Left lung (tissue), 10 donors: ENCODE data around the gene KRTAP26-1. TPM values are rescaled to one million over a fixed set of nuclear protein-coding genes. Genes with fewer than 3 reads are reported as not detected.

Experiments used
- ATAC-seq: fragments of 200-7000 bp; cut with Tn5 transposase; one replicate; pipeline ENCODE4 v1.9.1; 2020; ENCODE audit warnings: moderate library complexity
- DNase-seq, 4 donors: peaks; one replicate each; pipeline ENCODE4 v3.0.0-alpha.2; 2013 to 2020
- H3K27ac ChIP-seq, 2 donors: fragments of 200-600 bp; sonication (generic) in 1 of 2; one replicate each; pipeline versions ENCODE4 v1.5.0 to v1.8.0; 2020 to 2021
- H3K27me3 ChIP-seq, 2 donors: fragments of 200-600 bp; sonication (generic) in 1 of 2; one replicate each; pipeline versions ENCODE4 v1.5.0 to v1.8.0; 2020 to 2021
- H3K36me3 ChIP-seq, 2 donors: fragments of 200-600 bp; sonication (generic) in 1 of 2; one replicate each; pipeline versions ENCODE4 v1.5.0 to v1.8.0; 2020 to 2021
- H3K4me1 ChIP-seq, 2 donors: fragments of 200-600 bp; one replicate each; pipeline ENCODE4 v1.8.0; 2021
- H3K4me3 ChIP-seq, 2 donors: fragments of 200-600 bp; sonication (generic) in 1 of 2; one replicate each; pipeline versions ENCODE4 v1.5.0 to v1.8.0; 2020 to 2021; ENCODE audit warnings: mild to moderate bottlenecking in 1 of 2
- H3K9me3 ChIP-seq, 2 donors: fragments of 200-600 bp; sonication (generic) in 1 of 2; one replicate each; pipeline versions ENCODE4 v1.5.0 to v1.8.0; 2020 to 2021
- CTCF ChIP-seq, 2 donors: fragments of 200-600 bp; sonication (generic) in 1 of 2; IDR thresholded peaks; one replicate each; pipeline versions ENCODE4 v1.5.0 to v1.8.0; 2021; ENCODE audit warnings: antibody characterized with exemption in 2 of 2
- intact Hi-C, 2 donors: fragments of 100-400 bp; cut with DNase I; formaldehyde crosslinking; loops; one replicate each; pipeline versions ENCODE4 v1.11.2 to v1.14.2; 2022
- polyA plus RNA-seq, 6 donors: library from polyadenylated mRNA; unstranded; fragments of 120-200 nt; gene quantifications; one replicate each; pipeline ENCODE4 v1.2.1, GENCODE V29; 2013; ENCODE audit not compliant: insufficient read length in 6 of 6
- total RNA-seq, 2 donors: library from RNA; stranded (reverse); fragmentation: NEBNext Ultra II Directional; extraction: Animal tissue kit (Norgen Biotek cat#: 25700); gene quantifications; one replicate each; pipeline ENCODE4 v1.2.1, GENCODE V29; 2021
- donor health status: DM: no; HTN: yes; CAD: no.
- donor health status: DM: no; HTN: no; CAD: no.

The KRTAP26-1 gene
- total and polyA plus RNA-seq, 8 donors, result not detected

GRCh38 chr21:30337276-30337744 is 17.2 kb upstream of the KRTAP26-1 start, which contains the start of gene KRTAP27-1:
KRTAP27-1 (minus strand) TSS chr21:30337694; CDS start chr21:30337668, 26 bp downstream.
- intact Hi-C loops, result no loop called here
- H3K27me3 ChIP-seq, result no peaks in the 10 kb centered on the region
- DNase-seq (no peak), ATAC-seq (no peak)
- no peaks in the 10 kb centered on the region for H3K4me1 ChIP-seq
- no peaks in the 10 kb centered on the region for H3K36me3 ChIP-seq
- H3K4me3 ChIP-seq, result no peak within 1 kb of the TSS
- TF ChIP-seq CTCF (IDR thresholded peaks at IDR 0.05), result no peak
- no peaks in the 10 kb centered on the region for H3K9me3 ChIP-seq
- H3K27ac ChIP-seq, result no peak within 1 kb of the TSS

- intact Hi-C loops, result no loop called here
- no peaks in the 10 kb centered on the region for H3K4me1 ChIP-seq
- no peak for ATAC-seq
Observed at GRCh38 chr21:30336596-30336995, 16.5 kb upstream of the KRTAP26-1 start.

GRCh38 chr21:30333736-30334135 is 13.6 kb upstream of the KRTAP26-1 start:
- no peaks in the 10 kb centered on the region for H3K9me3 ChIP-seq
- DNase-seq (no peak), ATAC-seq (no peak)
- H3K4me3 ChIP-seq, result no peak overlapping the region
- no peak for TF ChIP-seq CTCF (IDR thresholded peaks at IDR 0.05)
- no peaks in the 10 kb centered on the region for H3K4me1 ChIP-seq
- no peaks in the 10 kb centered on the region for H3K27me3 ChIP-seq
- no peak overlapping the region for H3K27ac ChIP-seq
- H3K36me3 ChIP-seq, result no peaks in the 10 kb centered on the region
- intact Hi-C loops, result no loop called here

More at GRCh38 chr21:30336596-30336995, 16.5 kb upstream of the KRTAP26-1 start:
- no peak overlapping the region for H3K27ac ChIP-seq
- H3K36me3 ChIP-seq, result no peaks in the 10 kb centered on the region
- H3K9me3 ChIP-seq, result no peaks in the 10 kb centered on the region
- no peak overlapping the region for H3K4me3 ChIP-seq
- no peak for DNase-seq
- no peak for TF ChIP-seq CTCF (IDR thresholded peaks at IDR 0.05)
- no peaks in the 10 kb centered on the region for H3K27me3 ChIP-seq

- H3K27ac ChIP-seq, result no peak overlapping the region
- no peaks in the 10 kb centered on the region for H3K4me1 ChIP-seq
- H3K4me3 ChIP-seq, result no peak overlapping the region
- ATAC-seq (no peak), DNase-seq (no peak)
- intact Hi-C loops, result no loop called here
- H3K9me3 ChIP-seq, result no peaks in the 10 kb centered on the region
- no peaks in the 10 kb centered on the region for H3K27me3 ChIP-seq
- no peak for TF ChIP-seq CTCF (IDR thresholded peaks at IDR 0.05)
- H3K36me3 ChIP-seq, result no peaks in the 10 kb centered on the region
Observed at GRCh38 chr21:30332681-30333080, 12.6 kb upstream of the KRTAP26-1 start.

- ATAC-seq (no peak), DNase-seq (no peak)
- no peak overlapping the region for H3K4me3 ChIP-seq
- no peaks in the 10 kb centered on the region for H3K27me3 ChIP-seq
- intact Hi-C loops, result no loop called here
- no peaks in the 10 kb centered on the region for H3K4me1 ChIP-seq
- H3K9me3 ChIP-seq, result peaks cover 0 to 16% of the 10 kb centered on the region in 2 donors
- H3K36me3 ChIP-seq, result no peaks in the 10 kb centered on the region
- no peak for TF ChIP-seq CTCF (IDR thresholded peaks at IDR 0.05)
- H3K27ac ChIP-seq, result no peak overlapping the region
Observed at GRCh38 chr21:30329203-30329875, 9.2 kb upstream of the KRTAP26-1 start.
